HepG2 (cell line): Measurements from ENCODE around the gene RBBP8NL. TPM values are rescaled to one million over a fixed set of nuclear protein-coding genes. Genes with fewer than 3 reads are reported as not detected.
A peak's percentile ranks its signal among the peaks of the same experiment; 100 is the strongest.

Experiments used
- BCL6 ChIP-seq: IDR thresholded peaks from 2 replicates; pipeline ENCODE4 v1.6.1; 2016; ENCODE audit warnings: missing genetic modification reagents, missing compliant biosample characterization
- CC2D1A ChIP-seq: sonication (generic); formaldehyde crosslinking; IDR thresholded peaks from 2 replicates; pipeline ENCODE4 v1.8.1; 2023; ENCODE audit warnings: mild to moderate bottlenecking, missing genetic modification reagents
- CEBPG ChIP-seq: IDR thresholded peaks from 2 replicates; pipeline ENCODE4 v1.6.1; 2016
- KLF6 ChIP-seq: IDR thresholded peaks from 2 replicates; pipeline ENCODE4 v1.8.0; 2016; ENCODE audit warnings: missing biosample characterization, missing genetic modification reagents
- NFATC3 ChIP-seq: sonication (generic); formaldehyde crosslinking; IDR thresholded peaks from 2 replicates; pipeline ENCODE4 v1.5.1; 2020; ENCODE audit warnings: mild to moderate bottlenecking, missing genetic modification reagents
- POLR2AphosphoS5 ChIP-seq: IDR thresholded peaks from 2 replicates; pipeline ENCODE4 v1.6.1; 2012; ENCODE audit warnings: low read depth, low read length
- RCOR2 ChIP-seq: IDR thresholded peaks from 2 replicates; pipeline ENCODE4 v1.6.1; 2016; ENCODE audit warnings: missing biosample characterization, missing genetic modification reagents
- SOX5 ChIP-seq: IDR thresholded peaks from 2 replicates; pipeline ENCODE4 v1.6.1; 2016; ENCODE audit warnings: borderline replicate concordance
- ZFY ChIP-seq: sonication (generic); formaldehyde crosslinking; IDR thresholded peaks from 2 replicates; pipeline ENCODE4 v1.4.0; 2020; ENCODE audit warnings: missing genetic modification reagents
- ZNF121 ChIP-seq: sonication (generic); formaldehyde crosslinking; IDR thresholded peaks from 2 replicates; pipeline ENCODE4 v1.5.0; 2020; ENCODE audit warnings: mild to moderate bottlenecking, missing genetic modification reagents
- ZNF33A ChIP-seq: sonication (generic); formaldehyde crosslinking; IDR thresholded peaks from 2 replicates; pipeline ENCODE4 v1.5.1; 2020; ENCODE audit warnings: missing genetic modification reagents, mild to moderate bottlenecking, moderate library complexity, borderline replicate concordance
- ZNF484 ChIP-seq: sonication (generic); formaldehyde crosslinking; IDR thresholded peaks from 2 replicates; pipeline ENCODE4 v1.5.1; 2020; ENCODE audit warnings: mild to moderate bottlenecking, low read depth, missing genetic modification reagents, borderline replicate concordance
- ZNF569 ChIP-seq: sonication (generic); formaldehyde crosslinking; IDR thresholded peaks from 2 replicates; pipeline ENCODE4 v1.5.0; 2020; ENCODE audit warnings: mild to moderate bottlenecking, missing genetic modification reagents, moderate library complexity, borderline replicate concordance
- ZNF670 ChIP-seq: sonication (generic); formaldehyde crosslinking; IDR thresholded peaks from 2 replicates; pipeline ENCODE4 v1.8.0; 2022; ENCODE audit warnings: mild to moderate bottlenecking, missing genetic modification reagents, borderline replicate concordance
- ZNF761 ChIP-seq: sonication (generic); formaldehyde crosslinking; conservative IDR thresholded peaks from 2 replicates; pipeline ENCODE4 v1.4.0; 2020; ENCODE audit warnings: mild to moderate bottlenecking, missing genetic modification reagents
- polyA plus RNA-seq, 8 experiments: library from polyadenylated mRNA; depleted of rRNA in 3 of 8; stranded (reverse) in 7 of 8; unstranded in 1 of 8; fragments of >200 nt; fragmentation: Illumina TruSeq in 4 of 8; extraction: Trizol in 4 of 8; gene quantifications; 2 replicates each; pipeline versions ENCODE4 v1.2.1 to v1.2.3, GENCODE V29; 2011 to 2016; ENCODE audit warnings: low read depth in 4 of 8, missing spikeins in 1 of 8, mixed read lengths in 1 of 8; ENCODE audit not compliant: insufficient read depth in 1 of 8
- total RNA-seq, 5 experiments: library from RNA; depleted of rRNA; stranded (reverse); fragments of >200 nt; fragmentation: Illumina TruSeq; extraction: Trizol; gene quantifications; 2 replicates each; pipeline ENCODE4 v1.2.3, GENCODE V29; 2016; ENCODE audit warnings: low read depth in 1 of 5
- TF ChIP-seq, protein P1 (sequence below): sonication (generic); formaldehyde crosslinking; IDR thresholded peaks from 2 replicates; pipeline ENCODE4 v1.5.1; 2020; ENCODE audit warnings: missing genetic modification reagents, mild to moderate bottlenecking, borderline replicate concordance
- TF ChIP-seq, protein P2 (sequence below): IDR thresholded peaks from 2 replicates; pipeline ENCODE4 v1.6.1; 2016
- TF ChIP-seq, protein P3 (sequence below): sonication (generic); formaldehyde crosslinking; IDR thresholded peaks from 2 replicates; pipeline ENCODE4 v1.4.0; 2020; ENCODE audit warnings: missing genetic modification reagents
- TF ChIP-seq, protein P4 (sequence below): sonication (generic); formaldehyde crosslinking; IDR thresholded peaks from 2 replicates; pipeline ENCODE4 v1.5.0; 2020; ENCODE audit warnings: missing genetic modification reagents
- TF ChIP-seq, protein P5 (sequence below): sonication (generic); formaldehyde crosslinking; IDR thresholded peaks from 2 replicates; pipeline ENCODE4 v1.4.0; 2020; ENCODE audit warnings: missing genetic modification reagents, borderline replicate concordance
- TF ChIP-seq, protein P6 (sequence below): sonication (generic); formaldehyde crosslinking; IDR thresholded peaks from 2 replicates; pipeline ENCODE4 v1.4.0; 2020; ENCODE audit warnings: missing genetic modification reagents, borderline replicate concordance

RBBP8NL gene
- total and polyA plus RNA-seq, 2 of the 13 experiments (the other 11 are each of a cell fraction or from before 2014, with no cell fraction given), result 0.69 to 0.86 TPM

DNA sequence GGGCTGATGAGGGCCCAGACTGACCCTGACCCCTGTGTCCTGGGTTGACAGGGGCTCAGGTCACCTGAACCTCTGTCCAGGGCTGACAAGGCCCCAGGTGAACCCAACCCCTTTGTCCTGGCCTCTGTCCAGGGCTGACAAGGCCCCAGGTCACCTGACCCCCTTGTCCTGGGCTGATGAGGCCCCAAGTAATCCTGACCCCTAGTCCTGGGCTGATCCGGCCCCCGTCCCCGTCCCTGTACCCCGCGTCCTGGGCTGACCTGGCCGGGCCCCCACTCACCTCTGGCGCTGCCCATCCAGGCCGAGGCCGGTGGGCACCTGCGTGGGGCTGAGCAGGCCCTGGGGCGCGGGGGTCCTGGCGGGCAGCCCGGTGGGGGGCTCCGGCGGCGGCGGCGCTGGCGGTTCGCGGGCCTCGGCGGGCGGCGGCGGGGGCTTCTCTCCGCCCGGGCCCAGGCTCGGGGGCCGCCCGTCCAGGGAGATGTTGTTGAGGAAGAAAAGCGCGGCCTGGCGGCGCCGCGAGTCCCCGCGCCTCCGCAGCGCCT is 20.6 kb downstream of the RBBP8NL start (continued):
- TF ChIP-seq, protein P1, sequence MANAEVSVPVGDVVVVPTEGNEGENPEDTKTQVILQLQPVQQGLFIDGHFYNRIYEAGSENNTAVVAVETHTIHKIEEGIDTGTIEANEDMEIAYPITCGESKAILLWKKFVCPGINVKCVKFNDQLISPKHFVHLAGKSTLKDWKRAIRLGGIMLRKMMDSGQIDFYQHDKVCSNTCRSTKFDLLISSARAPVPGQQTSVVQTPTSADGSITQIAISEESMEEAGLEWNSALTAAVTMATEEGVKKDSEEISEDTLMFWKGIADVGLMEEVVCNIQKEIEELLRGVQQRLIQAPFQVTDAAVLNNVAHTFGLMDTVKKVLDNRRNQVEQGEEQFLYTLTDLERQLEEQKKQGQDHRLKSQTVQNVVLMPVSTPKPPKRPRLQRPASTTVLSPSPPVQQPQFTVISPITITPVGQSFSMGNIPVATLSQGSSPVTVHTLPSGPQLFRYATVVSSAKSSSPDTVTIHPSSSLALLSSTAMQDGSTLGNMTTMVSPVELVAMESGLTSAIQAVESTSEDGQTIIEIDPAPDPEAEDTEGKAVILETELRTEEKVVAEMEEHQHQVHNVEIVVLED (CRISPR knock-in tag), result no peak
- TF ChIP-seq CC2D1A (no peak), ZFY (CRISPR knock-in tag) (peak; percentile 68), ZNF33A (CRISPR knock-in tag) (no peak), ZNF670 (CRISPR knock-in tag) (no peak), BCL6 (CRISPR knock-in tag) (peak; percentile 75), RCOR2 (CRISPR knock-in tag) (no peak), NFATC3 (CRISPR knock-in tag) (no peak), ZNF761 (CRISPR knock-in tag) (no peak), KLF6 (CRISPR knock-in tag) (no peak), CEBPG (CRISPR knock-in tag) (no peak), ZNF484 (CRISPR knock-in tag) (no peak), POLR2AphosphoS5 (no peak), ZNF121 (CRISPR knock-in tag) (no peak), ZNF569 (CRISPR knock-in tag) (no peak), SOX5 (CRISPR knock-in tag) (peak; percentile 75)
- TF ChIP-seq, protein P2, sequence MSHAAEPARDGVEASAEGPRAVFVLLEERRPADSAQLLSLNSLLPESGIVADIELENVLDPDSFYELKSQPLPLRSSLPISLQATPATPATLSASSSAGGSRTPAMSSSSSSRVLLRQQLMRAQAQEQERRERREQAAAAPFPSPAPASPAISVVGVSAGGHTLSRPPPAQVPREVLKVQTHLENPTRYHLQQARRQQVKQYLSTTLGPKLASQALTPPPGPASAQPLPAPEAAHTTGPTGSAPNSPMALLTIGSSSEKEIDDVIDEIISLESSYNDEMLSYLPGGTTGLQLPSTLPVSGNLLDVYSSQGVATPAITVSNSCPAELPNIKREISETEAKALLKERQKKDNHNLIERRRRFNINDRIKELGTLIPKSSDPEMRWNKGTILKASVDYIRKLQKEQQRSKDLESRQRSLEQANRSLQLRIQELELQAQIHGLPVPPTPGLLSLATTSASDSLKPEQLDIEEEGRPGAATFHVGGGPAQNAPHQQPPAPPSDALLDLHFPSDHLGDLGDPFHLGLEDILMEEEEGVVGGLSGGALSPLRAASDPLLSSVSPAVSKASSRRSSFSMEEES (CRISPR knock-in tag), result peak; percentile 63; the same call in 1 of the 2 replicates
- TF ChIP-seq, protein P3, sequence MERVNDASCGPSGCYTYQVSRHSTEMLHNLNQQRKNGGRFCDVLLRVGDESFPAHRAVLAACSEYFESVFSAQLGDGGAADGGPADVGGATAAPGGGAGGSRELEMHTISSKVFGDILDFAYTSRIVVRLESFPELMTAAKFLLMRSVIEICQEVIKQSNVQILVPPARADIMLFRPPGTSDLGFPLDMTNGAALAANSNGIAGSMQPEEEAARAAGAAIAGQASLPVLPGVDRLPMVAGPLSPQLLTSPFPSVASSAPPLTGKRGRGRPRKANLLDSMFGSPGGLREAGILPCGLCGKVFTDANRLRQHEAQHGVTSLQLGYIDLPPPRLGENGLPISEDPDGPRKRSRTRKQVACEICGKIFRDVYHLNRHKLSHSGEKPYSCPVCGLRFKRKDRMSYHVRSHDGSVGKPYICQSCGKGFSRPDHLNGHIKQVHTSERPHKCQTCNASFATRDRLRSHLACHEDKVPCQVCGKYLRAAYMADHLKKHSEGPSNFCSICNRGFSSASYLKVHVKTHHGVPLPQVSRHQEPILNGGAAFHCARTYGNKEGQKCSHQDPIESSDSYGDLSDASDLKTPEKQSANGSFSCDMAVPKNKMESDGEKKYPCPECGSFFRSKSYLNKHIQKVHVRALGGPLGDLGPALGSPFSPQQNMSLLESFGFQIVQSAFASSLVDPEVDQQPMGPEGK (CRISPR knock-in tag), result peak; percentile 76
- TF ChIP-seq, protein P4, sequence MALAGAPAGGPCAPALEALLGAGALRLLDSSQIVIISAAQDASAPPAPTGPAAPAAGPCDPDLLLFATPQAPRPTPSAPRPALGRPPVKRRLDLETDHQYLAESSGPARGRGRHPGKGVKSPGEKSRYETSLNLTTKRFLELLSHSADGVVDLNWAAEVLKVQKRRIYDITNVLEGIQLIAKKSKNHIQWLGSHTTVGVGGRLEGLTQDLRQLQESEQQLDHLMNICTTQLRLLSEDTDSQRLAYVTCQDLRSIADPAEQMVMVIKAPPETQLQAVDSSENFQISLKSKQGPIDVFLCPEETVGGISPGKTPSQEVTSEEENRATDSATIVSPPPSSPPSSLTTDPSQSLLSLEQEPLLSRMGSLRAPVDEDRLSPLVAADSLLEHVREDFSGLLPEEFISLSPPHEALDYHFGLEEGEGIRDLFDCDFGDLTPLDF (CRISPR knock-in tag), result no peak
- TF ChIP-seq, protein P5, sequence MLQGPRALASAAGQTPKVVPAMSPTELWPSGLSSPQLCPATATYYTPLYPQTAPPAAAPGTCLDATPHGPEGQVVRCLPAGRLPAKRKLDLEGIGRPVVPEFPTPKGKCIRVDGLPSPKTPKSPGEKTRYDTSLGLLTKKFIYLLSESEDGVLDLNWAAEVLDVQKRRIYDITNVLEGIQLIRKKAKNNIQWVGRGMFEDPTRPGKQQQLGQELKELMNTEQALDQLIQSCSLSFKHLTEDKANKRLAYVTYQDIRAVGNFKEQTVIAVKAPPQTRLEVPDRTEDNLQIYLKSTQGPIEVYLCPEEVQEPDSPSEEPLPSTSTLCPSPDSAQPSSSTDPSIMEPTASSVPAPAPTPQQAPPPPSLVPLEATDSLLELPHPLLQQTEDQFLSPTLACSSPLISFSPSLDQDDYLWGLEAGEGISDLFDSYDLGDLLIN (CRISPR knock-in tag), result no peak
- TF ChIP-seq, protein P6, sequence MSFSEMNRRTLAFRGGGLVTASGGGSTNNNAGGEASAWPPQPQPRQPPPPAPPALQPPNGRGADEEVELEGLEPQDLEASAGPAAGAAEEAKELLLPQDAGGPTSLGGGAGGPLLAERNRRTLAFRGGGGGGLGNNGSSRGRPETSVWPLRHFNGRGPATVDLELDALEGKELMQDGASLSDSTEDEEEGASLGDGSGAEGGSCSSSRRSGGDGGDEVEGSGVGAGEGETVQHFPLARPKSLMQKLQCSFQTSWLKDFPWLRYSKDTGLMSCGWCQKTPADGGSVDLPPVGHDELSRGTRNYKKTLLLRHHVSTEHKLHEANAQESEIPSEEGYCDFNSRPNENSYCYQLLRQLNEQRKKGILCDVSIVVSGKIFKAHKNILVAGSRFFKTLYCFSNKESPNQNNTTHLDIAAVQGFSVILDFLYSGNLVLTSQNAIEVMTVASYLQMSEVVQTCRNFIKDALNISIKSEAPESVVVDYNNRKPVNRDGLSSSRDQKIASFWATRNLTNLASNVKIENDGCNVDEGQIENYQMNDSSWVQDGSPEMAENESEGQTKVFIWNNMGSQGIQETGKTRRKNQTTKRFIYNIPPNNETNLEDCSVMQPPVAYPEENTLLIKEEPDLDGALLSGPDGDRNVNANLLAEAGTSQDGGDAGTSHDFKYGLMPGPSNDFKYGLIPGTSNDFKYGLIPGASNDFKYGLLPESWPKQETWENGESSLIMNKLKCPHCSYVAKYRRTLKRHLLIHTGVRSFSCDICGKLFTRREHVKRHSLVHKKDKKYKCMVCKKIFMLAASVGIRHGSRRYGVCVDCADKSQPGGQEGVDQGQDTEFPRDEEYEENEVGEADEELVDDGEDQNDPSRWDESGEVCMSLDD (CRISPR knock-in tag), result peak; percentile 88
